Renal cortex interstitium (tissue), 11 donors: ENCODE results near the gene CPEB3. TPM values are rescaled to one million over a fixed set of nuclear protein-coding genes. Genes with fewer than 3 reads are reported as not detected.
"Not testable (repeated sequence)": the region's sequence is repeated elsewhere in the genome, so short reads cannot be mapped to it uniquely, and the experiment has no call there.

Source experiments
- DNase-seq, 11 donors: peaks; one replicate each; pipeline ENCODE4 v3.0.0-alpha.2; 2013; ENCODE audit warnings: low read depth in 9 of 11, low spot score in 4 of 11; ENCODE audit errors: extremely low read depth in 1 of 11
- polyA plus RNA-seq, 3 donors: library from polyadenylated mRNA; unstranded; fragments of 120-200 nt; gene quantifications; one replicate each; pipeline ENCODE4 v1.2.1, GENCODE V29; 2013; ENCODE audit not compliant: insufficient read length in 3 of 3

The CPEB3 gene
- polyA plus RNA-seq, 3 donors, result 2.5 to 3.9 (median 3.0) TPM

DNA sequence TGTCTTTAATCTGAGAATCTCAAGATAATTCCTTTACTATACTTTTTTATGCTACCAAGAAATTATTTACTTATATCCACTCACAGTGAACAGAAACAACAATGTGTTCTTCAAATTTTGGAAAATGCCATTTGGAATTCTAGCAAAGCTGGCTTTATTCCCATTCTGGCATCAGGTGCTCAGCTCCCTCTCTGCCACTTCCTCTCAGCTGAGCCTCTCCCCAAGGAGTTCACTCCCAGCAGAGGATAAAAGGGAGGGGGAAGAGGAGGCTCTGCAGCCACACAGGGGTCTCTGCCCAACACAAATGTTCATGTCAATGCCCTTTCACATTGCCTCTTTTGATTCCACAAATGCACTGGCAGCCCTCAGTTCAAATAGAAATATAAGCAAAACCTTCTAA lies 116.9 kb downstream of the CPEB3 start:
- no peak for DNase-seq

DNA sequence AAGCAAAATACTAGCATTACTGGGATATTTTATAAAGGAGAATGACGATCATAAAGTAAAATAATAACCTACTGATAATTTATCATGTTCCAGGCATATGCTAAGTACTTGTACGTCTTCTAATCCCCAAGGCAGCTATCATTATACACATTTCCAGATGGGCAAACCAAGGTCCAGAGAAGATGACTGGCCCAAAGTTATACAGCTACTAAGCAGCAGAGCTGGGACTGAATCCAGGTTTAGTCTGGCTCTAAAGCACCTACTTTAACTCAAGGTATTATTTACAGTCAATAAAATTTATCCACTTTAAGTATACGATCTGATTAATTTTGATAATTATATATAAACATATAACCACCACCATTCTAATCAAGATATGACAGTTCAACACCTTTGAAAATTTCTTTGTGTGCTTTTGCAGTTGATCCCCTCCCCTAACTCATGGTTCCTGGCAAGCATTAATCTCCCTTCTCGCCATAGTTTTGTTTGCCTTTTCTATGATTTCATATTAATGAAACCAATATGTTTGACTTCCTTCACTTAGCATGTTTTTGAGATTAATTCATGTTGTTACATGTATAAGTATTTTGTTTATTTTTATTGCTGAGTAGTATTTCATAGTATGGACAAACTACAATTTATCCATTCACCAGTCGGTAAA lies 126.7 kb downstream of the CPEB3 start:
- no peak for DNase-seq

DNA sequence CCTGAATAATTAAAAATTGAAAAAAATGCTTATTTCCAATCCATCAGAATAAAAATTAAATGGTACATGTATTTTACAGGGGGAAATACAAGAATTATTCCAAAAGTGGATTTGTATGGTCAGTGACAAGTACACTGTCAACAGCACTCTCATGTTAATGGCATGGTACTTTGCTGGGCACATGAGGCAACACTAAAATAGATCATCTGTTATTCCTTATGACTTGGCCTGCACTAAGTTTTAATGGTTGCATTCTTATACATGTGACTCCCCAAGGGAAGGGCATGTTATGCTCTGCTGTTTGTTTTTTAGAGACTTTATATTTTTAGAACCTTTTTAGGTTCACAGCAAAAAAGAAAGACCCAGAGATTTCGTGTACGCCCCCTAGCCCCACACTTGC lies 128.3 kb downstream of the CPEB3 start:
- DNase-seq, result no peak

DNA sequence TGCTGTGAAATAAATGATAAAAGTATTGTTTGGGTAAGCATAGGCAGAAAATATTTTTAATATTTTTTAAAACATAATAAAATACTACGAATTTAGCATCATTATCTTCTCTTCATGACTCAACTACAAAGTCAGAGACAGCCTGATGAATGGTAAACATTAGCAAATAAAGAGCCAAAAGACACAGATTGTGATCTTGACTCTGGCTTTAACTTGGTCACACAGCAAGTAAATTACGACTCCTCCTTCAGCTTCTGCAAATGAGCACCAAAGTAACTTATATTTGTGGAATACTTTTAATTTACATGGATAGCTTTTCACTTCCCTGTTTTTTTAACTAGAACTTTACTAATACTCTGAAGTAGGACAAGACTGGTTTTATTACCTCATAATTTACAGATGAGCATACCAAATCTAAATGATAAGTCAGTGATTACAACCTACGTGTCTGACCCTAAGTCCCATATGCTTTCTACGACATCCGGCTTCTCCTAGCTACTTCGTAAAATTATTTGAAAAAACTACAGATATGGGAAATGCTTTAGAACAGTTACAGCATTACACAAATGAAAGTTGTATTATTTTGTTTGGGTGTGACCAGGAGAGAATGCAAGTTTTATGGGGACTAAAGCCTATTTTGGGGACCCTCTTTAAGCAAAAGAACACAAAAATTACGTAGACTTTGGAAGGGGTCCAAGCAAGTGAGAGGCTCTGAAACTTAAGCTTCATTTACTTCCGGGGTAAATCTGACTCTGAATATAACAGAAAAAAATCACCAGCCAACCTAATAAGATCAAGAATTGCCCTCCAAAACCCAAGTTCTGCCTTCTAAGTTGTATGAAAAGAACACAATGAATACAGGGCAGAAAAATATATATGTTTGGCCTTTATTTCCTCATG lies 133.8 kb downstream of the CPEB3 start:
- no peak for DNase-seq

DNA sequence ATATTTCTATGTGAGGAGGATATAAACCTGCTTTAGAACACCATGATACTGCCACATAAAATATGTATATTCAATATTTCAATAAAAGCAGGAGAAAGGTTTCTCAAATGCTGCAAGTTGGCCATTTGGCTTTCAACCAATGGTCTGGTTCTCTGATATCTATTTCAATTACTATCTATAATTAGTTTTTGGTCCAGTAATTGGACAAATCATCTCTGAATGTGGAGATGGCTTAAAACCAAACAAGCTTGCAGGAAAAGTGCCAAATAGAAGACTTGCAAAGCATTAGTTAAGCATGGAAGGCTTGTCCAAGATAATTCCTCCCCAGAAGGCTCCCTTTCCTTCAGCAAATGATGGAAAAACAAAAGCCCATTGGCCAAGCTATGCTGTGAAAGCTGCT lies 140.1 kb downstream of the CPEB3 start:
- DNase-seq, result no peak

DNA sequence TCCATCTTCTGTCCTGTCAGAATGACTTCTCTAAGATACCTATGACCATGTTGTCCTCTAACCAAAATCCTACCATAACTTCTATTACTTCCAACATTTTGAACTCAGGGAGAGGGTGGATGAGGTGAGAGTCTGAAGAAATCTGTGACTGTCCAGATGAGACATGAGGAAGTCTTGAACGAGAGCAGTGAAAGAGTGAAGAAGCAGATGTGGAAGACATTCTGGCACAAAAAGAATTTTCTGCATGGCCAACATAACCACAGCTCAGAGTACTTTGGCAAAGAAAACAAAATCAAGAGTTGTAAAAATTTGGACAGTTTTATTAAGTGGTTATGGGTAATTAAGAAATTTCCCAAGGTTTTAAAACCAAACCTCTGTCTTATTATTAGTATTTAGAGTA lies 141.6 kb downstream of the CPEB3 start:
- no peak for DNase-seq

DNA sequence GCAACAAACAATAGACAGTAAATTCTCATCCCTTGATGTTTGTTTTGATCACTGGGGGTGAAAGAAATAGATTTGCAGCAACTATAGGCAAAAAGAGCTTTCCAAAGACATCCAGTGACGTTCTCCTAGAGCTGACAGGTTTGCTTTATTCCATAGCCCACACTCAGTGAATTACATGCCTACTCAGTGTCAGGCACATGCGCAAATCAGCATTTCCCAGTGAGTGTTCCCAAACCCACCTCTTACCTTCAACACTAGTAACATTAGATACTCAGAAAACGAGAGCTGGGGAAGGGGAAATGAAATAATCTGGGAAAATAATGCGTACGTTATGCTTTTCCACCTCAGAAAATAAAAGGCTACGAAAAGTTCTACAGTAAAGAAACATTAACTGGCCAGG lies 144.1 kb downstream of the CPEB3 start:
- DNase-seq, result no peak

DNA sequence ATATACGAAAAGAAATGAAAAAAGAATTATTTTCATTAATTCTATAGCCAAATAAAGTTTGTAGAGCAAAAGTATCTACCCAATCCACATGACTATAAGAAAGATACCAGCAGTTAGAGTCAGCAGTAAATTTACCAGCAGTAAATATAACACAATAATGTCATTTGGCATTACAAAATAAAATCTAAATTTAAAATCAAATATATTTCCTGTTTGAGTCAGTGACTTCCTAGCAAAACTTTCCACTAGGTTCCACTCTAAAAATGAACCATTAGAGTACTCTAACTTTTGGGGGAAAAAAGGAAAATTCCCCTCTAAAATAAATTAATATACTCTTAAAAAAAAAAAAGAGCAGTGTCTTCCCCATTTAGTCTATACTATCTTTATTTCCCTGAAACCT lies 144.8 kb downstream of the CPEB3 start:
- no peak for DNase-seq

DNA sequence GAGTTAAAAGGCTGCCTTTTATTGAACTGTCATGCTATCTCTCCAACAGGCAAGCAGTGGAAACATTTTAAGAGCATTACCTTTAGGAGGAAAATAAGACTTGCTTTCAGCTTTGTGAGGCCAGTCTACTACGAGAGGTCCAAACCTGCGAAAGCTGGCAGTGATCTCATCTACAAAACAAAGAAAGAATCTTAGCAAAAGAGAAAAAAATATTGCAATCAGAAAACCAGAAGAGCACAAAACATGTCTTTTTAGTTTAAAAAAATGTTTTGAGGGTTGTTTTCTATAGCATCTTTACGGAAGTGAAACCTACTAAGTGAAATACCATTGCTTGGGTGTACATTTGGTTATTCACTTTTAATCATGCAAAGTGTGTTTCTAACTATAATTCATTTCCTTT lies 147.9 kb downstream of the CPEB3 start:
- DNase-seq, result no peak

DNA sequence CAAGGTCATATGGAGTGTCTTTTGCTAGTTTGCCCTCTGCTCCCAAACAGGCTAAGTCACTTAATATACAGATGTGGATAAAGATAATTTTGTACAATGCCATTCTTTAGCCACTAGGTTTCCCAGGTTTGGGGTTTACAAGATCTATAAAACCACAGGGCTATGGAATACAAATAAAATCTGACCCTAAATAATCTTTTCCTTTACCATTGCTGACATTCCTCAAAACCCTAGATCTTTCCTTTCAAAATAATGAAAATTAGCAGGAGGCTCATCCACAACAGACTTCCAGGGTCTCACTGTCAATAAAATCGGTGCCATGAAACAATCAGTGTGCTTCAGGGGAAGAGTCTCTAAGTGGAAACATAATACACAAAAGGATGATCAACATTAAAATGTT lies 148.4 kb downstream of the CPEB3 start:
- DNase-seq, result no peak

DNA sequence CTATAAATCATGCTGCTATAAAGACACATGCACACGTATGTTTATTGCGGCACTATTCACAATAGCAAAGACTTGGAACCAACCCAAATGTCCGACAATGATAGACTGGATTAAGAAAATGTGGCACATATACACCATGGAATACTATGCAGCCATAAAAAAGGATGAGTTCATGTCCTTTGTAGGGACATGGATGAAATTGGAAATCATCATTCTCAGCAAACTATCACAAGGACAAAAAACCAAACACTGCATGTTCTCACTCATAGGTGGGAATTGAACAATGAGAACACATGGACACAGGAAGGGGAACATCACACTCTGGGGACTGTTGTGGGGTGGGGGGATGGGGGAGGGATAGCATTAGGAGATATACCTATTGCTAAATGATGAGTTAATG lies 149.7 kb downstream of the CPEB3 start:
- not testable (repeated sequence) for DNase-seq

DNA sequence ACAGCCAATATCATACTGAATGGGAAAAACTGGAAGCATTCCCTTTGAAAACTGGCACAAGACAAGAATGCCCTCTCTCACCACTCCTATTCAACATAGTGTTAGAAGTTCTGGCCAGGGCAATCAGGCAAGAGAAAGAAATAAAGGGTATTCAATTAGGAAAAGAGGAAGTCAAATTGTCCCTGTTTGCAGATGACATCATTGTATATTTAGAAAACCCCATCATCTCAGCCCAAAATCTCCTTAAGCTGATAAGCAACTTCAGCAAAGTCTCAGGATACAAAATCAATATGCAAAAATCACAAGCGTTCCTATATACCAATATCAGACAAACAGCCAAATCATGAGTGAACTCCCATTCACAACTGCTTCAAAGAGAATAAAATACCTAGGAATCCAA lies 156.8 kb downstream of the CPEB3 start:
- DNase-seq, result not testable (repeated sequence)

DNA sequence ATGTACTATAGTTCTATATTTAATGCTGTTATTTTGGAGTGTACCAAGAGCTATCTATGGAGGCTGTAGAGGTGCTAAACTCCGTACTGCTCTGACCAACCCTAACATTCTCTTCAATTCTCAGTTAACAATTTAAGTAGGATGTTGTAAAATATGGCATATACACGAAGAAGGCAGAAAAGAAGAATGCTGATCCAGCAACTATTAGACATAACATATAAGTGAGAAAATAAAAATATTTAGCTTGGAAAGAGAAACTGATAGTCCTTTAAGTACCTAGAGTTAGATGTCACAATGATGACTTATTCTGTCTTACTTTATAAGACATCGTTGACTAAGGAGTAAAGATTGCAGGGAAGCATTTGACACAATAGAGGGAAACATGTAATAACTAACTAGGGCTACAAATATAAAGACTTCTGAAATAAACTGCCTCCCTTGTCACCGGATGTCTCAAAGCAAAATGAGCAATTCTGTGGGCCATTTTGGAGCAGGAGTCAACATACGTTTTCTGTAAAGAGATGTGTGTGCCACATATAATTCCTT lies 159.5 kb downstream of the CPEB3 start:
- no peak for DNase-seq

DNA sequence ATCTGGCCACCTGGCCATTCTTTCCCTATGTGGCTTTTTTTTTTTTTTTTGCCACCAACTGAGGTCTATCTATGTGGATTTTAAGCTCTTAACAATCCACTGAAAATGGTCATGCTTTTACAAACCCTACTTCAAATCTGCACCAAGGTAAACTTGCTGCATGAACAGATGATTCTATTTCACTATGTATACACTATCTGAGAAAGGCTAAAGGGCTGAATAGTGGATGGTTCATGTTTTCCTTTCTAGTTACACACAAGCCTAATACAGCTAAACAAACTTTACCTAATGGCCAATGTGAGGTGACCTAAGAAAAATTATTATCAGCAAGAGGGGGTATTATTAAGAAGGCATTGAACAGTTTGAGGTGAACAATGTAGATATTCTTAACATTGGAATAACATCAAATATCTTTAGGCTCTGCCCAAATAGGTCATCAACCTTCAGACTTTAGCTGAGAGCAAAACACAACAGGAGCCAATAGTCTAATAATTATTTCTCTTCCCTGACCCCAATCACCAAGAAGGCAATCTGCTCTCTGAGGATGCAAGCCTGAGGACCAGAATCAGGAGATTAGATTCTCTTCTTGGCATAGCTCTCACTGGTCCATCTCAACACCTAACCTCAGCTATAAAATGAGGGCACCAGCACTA lies 160.1 kb downstream of the CPEB3 start:
- no peak for DNase-seq

DNA sequence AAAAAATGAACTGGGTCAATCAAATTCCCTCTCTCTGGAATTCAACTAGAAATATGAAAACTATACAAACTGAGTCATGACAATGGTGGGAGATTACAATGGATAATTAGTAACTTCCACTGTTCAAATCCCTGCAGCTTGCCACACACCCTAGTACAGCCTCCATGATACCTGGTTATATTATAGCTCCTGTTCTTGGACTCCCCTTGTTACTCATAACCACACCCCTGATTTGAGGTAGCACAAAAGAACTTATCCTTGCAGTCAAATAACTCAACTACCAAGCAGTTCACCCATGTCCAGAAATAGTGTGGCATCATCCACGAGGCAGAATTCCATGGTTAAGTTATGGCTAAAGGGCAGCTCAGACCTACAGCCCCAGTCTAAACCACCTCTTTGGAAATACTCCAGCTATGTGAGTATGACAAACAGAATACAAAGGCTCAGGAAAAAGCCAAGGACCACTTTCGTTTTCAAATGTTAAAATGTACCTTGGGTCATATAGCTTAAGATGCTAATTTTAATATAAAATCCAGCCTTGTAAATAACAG lies 164.7 kb downstream of the CPEB3 start:
- no peak for DNase-seq

DNA sequence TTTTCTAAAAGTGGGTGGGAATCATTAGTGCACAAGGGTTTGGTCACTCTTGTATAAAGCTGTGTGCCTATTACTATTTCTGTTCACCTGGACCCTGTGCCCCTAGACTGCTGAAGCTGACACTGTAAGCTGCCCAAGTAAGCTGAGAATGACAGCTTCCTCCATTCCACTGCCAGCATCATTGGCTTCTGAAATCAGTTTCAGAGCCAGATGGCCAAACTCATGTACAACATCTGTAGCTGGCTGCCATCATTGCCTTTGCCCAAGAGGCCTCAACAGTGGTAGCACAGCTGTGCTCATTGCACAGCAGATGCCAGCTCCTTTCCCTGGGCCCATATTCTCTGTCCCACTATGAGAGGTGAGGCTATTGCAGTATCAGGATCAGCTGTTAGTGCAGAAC lies 165.7 kb downstream of the CPEB3 start:
- no peak for DNase-seq

DNA sequence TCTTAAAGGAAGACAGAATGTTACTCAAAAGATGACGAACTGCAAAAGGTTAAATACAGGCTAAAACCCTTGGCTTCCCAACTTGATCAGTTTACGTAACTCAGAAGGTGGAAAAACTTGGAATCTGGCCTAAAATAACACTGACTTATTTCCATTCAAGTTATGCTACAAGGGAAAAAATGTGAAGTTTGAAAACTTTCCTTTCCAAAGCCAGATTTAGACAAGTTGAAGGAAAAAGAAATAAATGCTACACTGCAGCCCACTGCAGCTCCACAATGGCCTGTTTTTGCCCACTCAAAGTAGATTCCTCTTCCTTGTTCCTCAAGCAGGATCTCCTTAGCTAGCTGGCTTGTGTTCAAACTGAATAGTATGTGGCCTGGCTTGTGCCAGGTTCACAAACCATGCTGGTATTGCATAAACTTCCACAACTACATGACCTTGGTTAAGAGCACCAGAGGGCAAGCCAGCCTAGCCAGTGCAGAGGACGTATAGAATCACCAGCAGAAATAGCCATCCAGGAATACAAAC lies 166.2 kb downstream of the CPEB3 start:
- peak in 5 of 11 donors; percentile 26 to 36 (median 35) for DNase-seq

DNA sequence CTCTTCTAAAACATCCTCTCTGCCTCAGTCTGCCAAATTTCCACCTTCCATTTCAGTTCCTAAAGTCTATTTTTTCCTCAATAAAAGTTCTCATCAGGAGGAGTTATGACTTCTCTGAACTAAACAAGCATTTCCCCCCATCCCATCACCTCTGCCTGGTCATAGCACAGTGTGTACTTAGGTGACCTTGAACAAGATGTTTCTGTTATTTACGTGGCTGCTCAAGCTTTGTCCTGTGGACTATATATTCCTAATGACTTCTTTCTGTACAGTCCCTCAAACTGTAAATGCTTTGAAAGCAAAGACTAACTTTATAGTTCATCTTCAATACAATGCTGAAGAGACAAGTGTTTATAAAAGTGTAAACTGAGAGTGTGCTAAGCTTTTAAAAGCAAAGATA lies 166.9 kb downstream of the CPEB3 start:
- DNase-seq, result no peak

DNA sequence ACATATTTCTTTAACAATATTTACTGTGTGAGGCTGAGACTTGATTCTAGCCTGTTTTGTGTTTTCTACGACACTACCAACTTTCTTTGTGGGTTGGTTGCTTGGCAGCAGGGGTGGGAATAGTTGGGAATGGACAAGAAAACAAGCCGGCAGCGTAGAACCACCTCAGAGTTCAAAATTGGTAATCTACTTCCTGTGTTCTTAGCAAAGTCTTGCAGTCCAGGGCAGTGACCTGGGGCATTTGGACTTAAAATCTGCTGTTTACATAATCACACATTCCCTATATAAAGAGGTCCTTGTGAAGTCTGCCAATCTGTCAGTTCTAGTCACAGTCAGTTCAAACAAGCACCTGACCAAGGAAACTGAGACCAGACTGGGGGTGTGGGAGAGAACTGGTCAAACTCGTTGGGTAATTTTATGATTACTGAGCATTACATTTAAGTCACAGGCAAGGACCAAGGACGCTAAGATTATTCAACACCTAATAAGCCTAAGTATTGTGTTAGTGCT lies 167.9 kb downstream of the CPEB3 start:
- peak in 1 of 11 donors; percentile 41 for DNase-seq
